IPS-18a (cell line): Measurements from ENCODE around the gene NBPF1.
A peak's percentile ranks its signal among the peaks of the same experiment; 100 is the strongest.
"Not testable (repeated sequence)": the region's sequence is repeated elsewhere in the genome, so short reads cannot be mapped to it uniquely, and the experiment has no call there.

Source experiments
- H3K27ac ChIP-seq: one replicate; pipeline ENCODE4 v1.5.1; 2013; ENCODE audit warnings: low read length
- H3K27me3 ChIP-seq: one replicate; pipeline ENCODE4 v1.6.1; 2013; ENCODE audit warnings: mild to moderate bottlenecking, low read length; ENCODE audit not compliant: control insufficient read depth, insufficient read depth
- H3K36me3 ChIP-seq: one replicate; pipeline ENCODE4 v1.6.1; 2013; ENCODE audit warnings: low read depth, low read length; ENCODE audit not compliant: control insufficient read depth
- H3K4me1 ChIP-seq: one replicate; pipeline ENCODE4 v1.6.1; 2013; ENCODE audit warnings: low read depth, low read length; ENCODE audit not compliant: control insufficient read depth
- H3K4me3 ChIP-seq: one replicate; pipeline ENCODE4 v1.5.1; 2013; ENCODE audit warnings: low read length
- H3K9ac ChIP-seq: one replicate; pipeline ENCODE4 v1.6.1; 2013; ENCODE audit warnings: mild to moderate bottlenecking, low read length, moderate library complexity
- H3K9me3 ChIP-seq: one replicate; pipeline ENCODE4 v1.6.1; 2013; ENCODE audit warnings: low read depth, low read length; ENCODE audit not compliant: control insufficient read depth

NBPF1 gene

DNA sequence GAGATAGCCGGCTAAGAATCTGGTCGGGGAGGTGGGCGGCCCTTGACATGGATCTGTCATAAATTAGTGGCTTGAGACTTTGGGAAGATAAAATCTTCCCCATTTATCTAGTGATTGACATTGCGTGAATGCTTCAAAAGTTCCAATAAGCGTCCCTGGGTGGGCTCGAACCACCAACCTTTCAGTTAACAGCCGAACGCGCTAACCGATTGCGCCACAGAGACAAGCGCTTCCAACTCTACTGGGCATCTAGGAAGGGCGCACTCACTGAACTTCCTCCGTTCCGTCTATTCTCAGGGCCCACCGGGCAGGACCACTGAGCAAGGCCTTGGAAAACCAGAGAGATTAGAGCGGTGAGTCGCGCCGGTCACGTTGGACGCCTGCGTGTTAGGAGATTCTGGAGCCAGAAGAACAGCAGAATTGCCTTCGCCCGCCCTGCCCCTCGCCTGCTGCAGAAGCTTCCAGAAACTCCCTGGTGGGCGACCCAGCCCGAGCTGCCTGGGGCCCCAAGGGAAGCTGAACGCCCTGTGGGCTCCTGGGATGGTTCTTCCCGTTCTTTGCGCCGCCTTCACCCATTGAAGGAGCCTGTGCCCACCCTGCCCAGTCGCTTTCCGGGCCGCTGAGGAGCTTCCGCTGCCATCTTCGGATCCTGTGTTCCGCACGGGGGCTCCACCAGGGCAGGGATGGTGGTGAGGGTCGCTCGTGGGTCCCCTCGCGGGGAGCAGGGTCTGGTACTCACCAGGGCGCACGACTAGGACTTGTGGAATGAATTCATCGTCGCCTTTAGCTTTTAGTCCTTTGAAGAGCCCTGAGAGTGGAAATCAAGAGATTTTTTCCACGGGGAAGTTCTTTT lies 92.7 kb downstream of the NBPF1 start:
- not testable (repeated sequence) for H3K9me3 ChIP-seq, H3K4me1 ChIP-seq, H3K27ac ChIP-seq, H3K36me3 ChIP-seq, H3K27me3 ChIP-seq
- Histone ChIP-seq H3K4me3 (peak overlapping the region; percentile 57), H3K9ac (peak overlapping the region; percentile 12)

DNA sequence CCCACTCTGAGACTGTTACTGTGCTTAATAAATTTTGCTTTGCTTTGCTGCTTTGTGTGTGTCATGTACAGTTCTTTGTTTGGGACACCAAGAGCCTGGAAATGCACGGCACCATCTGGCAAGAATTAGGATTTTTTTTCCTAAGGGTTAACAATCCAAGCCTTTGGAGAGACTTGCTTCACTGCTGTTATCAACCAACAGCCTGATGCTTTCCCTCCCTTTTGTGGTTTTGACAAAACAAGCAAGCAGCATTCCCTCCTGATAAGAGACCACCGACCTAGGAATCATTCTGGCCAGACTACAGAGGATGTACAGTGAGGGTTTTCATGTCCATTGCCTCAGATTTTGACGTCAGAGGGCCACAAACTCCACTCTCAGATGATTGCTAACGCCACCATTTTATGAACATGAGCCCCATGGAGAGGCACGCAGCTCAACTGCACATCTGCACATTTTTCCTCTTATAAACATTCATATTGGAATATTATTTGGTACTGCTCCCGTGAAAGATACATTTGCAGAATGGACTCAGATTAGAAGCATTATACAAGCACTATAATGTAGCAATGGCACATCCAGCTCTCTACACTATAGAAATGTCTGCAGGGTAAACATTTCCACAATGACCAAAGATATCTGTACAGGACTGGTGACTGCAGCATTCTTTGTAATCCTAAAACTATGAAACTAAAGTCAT lies 94.0 kb downstream of the NBPF1 start:
- not testable (repeated sequence) for H3K9me3 ChIP-seq, H3K27me3 ChIP-seq, H3K4me1 ChIP-seq, H3K27ac ChIP-seq, H3K9ac ChIP-seq, H3K4me3 ChIP-seq, H3K36me3 ChIP-seq

DNA sequence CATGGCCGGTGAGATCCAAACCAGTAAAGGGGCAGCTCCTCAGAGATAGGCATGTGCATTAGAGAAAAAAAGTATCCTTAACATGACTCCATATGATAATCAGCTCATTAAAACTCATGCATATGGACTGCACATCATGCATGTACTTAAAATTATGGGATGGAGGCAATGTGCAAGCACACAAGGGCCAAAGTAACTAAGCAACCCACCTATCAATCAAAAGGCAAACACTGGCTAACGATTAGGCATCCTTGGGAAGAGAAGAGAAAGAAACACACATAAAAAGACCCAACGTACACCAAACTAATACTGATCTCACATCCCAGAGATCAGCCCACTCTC lies 94.5 kb downstream of the NBPF1 start:
- not testable (repeated sequence) for H3K4me3 ChIP-seq, H3K27me3 ChIP-seq, H3K4me1 ChIP-seq, H3K9ac ChIP-seq, H3K27ac ChIP-seq, H3K36me3 ChIP-seq, H3K9me3 ChIP-seq

DNA sequence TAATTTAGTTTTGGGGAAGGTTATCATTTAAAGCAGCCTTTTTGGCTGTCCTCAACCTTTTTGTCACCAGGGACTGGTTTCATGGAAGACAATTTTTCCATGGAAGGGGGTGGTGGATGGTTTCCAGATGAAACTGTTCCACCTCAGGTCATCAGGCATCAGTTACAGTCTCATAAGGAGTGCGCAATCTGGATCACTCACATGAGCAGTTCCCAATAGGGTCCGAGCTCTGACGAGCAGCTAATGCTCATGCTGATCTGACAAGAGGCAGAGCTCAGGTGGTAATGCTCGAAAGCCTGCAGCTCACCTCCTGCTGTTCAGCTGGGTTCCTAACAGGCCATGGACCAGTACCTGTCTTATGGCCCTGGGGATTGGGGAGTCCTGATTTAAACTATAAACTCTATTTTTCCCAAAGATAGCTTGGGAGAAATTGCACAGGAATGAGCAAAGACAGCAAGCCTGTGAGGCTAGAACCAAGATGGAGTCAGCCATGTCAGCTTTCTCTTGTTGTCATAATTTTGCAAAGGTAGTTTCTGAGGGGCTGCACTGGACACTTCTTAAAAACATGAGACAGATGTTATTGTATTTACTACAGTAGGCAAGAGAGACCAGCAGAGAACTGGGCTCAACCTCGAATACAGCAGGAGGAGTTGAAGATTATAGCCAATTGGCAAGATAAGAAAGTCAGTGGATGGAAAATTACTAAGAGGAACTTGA lies 96.5 kb downstream of the NBPF1 start:
- not testable (repeated sequence) for H3K4me3 ChIP-seq, H3K27me3 ChIP-seq, H3K9ac ChIP-seq, H3K9me3 ChIP-seq, H3K36me3 ChIP-seq, H3K27ac ChIP-seq, H3K4me1 ChIP-seq

DNA sequence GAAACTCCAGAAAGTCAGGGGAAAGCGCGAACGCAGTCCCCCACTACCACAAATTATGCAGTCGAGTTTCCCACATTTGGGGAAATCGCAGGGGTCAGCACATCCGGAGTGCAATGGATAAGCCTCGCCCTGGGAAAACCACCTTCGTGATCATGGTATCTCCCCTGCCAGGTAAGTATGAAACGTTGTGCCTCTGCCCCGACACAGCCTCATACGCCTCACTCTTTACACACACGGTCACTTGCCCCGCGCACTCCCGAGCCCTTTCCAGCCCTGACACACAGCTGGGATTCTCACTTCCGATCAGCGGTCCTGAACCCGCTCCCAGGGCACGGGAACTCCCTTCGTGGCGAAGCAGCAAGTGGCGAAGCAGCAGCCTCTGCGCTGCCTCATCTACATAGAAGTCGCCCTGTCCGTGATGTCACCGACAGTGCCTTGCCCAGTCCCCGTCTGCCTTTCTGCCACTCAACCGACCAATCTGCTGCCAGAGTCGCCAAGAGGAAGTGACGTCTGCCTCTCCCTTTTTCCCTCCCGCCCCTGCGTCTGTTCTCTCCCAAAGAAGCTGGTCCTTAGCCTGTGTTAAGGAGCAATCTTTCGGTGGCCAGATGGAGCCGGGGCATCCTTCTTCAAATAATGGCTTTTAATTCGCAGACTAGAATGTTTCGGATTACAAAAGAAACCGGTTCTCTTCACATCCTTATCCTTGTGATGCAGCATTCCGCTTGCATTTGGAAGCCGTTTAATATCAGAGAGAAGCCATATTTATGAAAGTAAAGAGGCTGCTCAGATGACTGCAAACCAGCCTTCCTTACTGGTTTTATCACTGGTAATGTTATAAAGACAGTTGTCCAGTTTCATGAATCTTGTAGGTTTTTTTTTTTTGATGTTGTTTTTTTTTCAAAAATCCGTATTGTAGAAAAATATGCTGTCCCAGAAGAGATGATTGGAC lies 99.0 kb downstream of the NBPF1 start, which contains the start of gene RNU1-1:
Gene RNU1-1 (minus strand): TSS at position 179 of the 949 bp plus-strand sequence.
- not testable (repeated sequence) for H3K4me1 ChIP-seq, H3K9me3 ChIP-seq, H3K36me3 ChIP-seq, H3K27me3 ChIP-seq
- peak within 1 kb of the TSS; percentile 93 for H3K27ac ChIP-seq
- H3K4me3 ChIP-seq: peak within 1 kb of the TSS; percentile 49
- H3K9ac ChIP-seq: peak within 1 kb of the TSS; percentile 77

DNA sequence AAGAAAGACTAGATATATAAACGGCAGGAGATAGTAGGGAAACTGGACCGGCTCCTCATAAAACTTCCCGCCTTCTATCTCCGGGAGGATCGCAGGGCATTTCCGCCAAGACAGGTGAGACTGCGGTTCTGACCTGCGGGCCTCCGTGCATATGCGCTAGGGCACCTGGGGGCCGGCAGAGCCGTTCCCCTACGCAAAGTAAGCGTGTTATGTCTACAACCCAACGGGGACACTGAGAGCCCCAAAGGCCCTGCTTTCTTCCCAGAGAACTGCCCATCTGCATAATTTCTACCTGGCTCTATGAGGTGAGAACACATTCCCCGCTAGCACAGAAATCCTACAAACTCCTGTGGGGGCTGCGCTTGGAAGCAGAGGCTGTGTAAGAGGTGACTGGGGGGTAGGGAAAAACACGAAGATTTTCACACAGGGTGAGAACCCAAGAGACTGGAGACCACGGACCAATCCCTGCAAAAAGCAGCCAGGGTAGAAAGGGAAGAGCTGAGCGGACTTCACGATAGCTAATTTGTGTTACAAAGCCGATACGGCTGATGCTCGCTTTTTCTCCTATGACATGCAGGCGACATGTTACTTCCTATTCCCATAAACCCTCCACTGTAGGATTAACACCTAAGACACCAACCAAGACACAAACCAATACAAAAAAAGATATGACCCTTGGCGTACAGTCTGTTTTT lies 99.8 kb downstream of the NBPF1 start:
- H3K36me3 ChIP-seq, H3K27me3 ChIP-seq, H3K27ac ChIP-seq, H3K9me3 ChIP-seq, H3K4me1 ChIP-seq, H3K9ac ChIP-seq: not testable (repeated sequence)
- peak overlapping the region; percentile 27 for H3K4me3 ChIP-seq

DNA sequence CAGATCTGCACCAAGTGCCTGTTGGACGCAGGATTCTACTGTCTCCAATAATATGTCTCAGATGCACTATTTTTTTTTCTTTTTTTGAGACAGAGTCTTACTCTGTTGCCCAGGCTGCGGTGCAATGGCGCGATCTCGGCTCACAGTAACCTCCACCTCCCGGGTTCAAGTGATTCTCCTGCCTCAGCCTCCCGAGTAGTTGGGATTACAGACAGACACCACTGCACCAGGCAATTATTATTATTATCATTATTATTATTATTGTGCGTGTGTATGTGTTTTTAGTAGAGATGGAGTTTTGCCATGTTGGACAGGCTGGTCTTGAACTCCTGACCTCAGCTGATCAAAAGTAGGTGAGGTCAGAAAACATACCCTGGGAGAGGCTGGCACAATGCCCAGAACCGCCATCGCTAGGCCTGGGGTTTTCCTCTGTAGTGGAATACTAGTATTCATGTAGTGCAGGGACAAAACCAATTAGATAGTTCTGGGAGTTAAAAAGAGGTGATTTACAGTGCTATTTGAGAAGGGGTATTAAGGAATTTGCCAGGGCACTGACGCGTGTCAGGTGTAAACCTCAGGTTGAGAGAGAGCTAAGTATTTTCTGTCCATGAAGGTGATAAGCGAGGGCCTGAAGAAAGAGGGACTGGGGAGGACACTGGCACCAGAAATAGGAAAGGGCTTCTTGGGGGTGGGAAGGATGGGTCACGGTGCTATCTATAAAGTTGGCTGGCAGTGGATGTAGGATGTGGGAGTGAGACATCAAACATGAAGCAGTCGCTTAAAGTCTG lies 100.5 kb downstream of the NBPF1 start:
- H3K27ac ChIP-seq, H3K36me3 ChIP-seq, H3K4me1 ChIP-seq, H3K9ac ChIP-seq, H3K9me3 ChIP-seq, H3K27me3 ChIP-seq: not testable (repeated sequence)
- peak overlapping the region; percentile 27 for H3K4me3 ChIP-seq
